Right lobe of liver (tissue), 4 donors: ENCODE results near the gene ACSBG1.

Source experiments
- POLR2A ChIP-seq: fragments of 450-650 bp; IDR thresholded peaks from one replicate; pipeline ENCODE4 v1.6.1; 2017; ENCODE audit warnings: antibody characterized with exemption, mild to moderate bottlenecking
- TF ChIP-seq, protein P1 (sequence below), 4 donors: fragments of 200-600 bp in 3 of 4; fragments of 450-650 bp in 1 of 4; IDR thresholded peaks; one replicate each; pipeline versions ENCODE4 v1.5.1 to v1.8.0; 2016 to 2022; ENCODE audit warnings: antibody characterized with exemption in 4 of 4, mild to moderate bottlenecking in 2 of 4
- donor health status: DM: no; HTN: no; CAD: no.
- donor health status: DM: no; HTN: no; CAD: no.
- donor health status: DM: no; HTN: yes; CAD: no.

DNA sequence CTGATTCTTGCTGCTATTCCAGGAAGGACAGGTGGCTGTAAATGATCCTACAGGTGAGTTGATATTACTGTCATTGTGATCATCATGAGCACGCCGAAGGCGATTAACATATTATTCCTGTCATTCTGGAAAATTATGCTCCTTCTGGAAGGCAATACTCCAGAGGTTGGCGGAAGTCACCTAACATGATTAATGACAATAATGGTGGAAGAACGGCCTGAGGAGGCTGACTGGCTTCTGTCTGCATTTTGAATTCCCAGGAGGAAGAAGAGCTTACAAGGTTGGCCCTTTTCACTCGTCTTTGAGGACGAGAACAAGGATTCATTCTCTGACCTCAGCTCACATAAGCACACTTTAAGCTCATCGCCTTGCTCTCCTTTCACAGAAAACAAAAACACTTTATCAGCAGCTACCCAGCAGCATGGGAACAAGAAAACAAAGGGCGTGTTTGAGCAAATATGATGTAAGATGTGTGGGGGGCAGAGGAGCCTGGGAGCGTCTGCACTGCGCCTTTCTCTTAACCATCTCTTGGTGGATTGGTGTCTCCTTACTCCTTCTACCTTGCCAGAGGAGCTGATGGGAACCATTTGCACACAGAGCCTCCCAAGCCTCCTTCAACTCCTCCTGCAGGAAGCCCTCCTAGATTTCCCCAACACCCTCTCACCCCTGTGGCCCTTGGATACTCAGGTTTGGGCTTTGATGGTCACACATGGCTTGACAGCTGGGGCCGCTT is 23.0 kb downstream of the ACSBG1 start:
- TF ChIP-seq, protein P1, sequence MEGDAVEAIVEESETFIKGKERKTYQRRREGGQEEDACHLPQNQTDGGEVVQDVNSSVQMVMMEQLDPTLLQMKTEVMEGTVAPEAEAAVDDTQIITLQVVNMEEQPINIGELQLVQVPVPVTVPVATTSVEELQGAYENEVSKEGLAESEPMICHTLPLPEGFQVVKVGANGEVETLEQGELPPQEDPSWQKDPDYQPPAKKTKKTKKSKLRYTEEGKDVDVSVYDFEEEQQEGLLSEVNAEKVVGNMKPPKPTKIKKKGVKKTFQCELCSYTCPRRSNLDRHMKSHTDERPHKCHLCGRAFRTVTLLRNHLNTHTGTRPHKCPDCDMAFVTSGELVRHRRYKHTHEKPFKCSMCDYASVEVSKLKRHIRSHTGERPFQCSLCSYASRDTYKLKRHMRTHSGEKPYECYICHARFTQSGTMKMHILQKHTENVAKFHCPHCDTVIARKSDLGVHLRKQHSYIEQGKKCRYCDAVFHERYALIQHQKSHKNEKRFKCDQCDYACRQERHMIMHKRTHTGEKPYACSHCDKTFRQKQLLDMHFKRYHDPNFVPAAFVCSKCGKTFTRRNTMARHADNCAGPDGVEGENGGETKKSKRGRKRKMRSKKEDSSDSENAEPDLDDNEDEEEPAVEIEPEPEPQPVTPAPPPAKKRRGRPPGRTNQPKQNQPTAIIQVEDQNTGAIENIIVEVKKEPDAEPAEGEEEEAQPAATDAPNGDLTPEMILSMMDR (IDR thresholded peaks at IDR 0.05) = no peak
- no peak for TF ChIP-seq POLR2A
